Upper lobe of left lung (tissue), 6 donors: ENCODE results near the gene TAF6. TPM values are rescaled to one million over a fixed set of nuclear protein-coding genes. Genes with fewer than 3 reads are reported as not detected.

Experiments
- ATAC-seq, 2 donors: fragments of 200-7000 bp; cut with Tn5 transposase; one replicate each; pipeline ENCODE4 v1.9.1; 2022; ENCODE audit warnings: mild to moderate bottlenecking in 2 of 2, moderate library complexity in 2 of 2; ENCODE audit not compliant: low FRiP score in 2 of 2
- DNase-seq, 2 donors: peaks; one replicate each; pipeline ENCODE4 v3.0.0-alpha.2; 2019 to 2020
- H3K27ac ChIP-seq, 4 donors: fragments of 200-600 bp; sonication (generic); one replicate each; pipeline ENCODE4 v1.5.1; 2016 to 2019
- H3K27me3 ChIP-seq, 4 donors: fragments of 200-600 bp; sonication (generic); one replicate each; pipeline ENCODE4 v1.5.1; 2017 to 2019
- H3K36me3 ChIP-seq, 4 donors: fragments of 200-600 bp; sonication (generic); one replicate each; pipeline ENCODE4 v1.5.1; 2016 to 2019
- H3K4me1 ChIP-seq, 4 donors: fragments of 200-600 bp; sonication (generic); one replicate each; pipeline ENCODE4 v1.5.1; 2018 to 2019
- H3K4me3 ChIP-seq, 4 donors: fragments of 200-600 bp; sonication (generic); one replicate each; pipeline ENCODE4 v1.5.1; 2017 to 2019; ENCODE audit warnings: mild to moderate bottlenecking in 2 of 4, moderate library complexity in 1 of 4
- H3K9me3 ChIP-seq, 4 donors: fragments of 200-600 bp; sonication (generic); one replicate each; pipeline ENCODE4 v1.5.1; 2018 to 2019
- CTCF ChIP-seq, 6 experiments: fragments of 450-650 bp in 4 of 6; fragments of 200-600 bp in 2 of 6; sonication (generic) in 2 of 6; IDR thresholded peaks; one replicate each; pipeline ENCODE4 v1.5.1; 2016 to 2019; ENCODE audit warnings: antibody characterized with exemption in 6 of 6
- EP300 ChIP-seq, 4 donors: sonication (generic); formaldehyde crosslinking; IDR thresholded peaks; one replicate each; pipeline ENCODE4 v1.5.1; 2017; ENCODE audit warnings: antibody characterized with exemption in 4 of 4, control low read depth in 2 of 4
- POLR2A ChIP-seq, 4 donors: fragments of 450-650 bp; IDR thresholded peaks; one replicate each; pipeline ENCODE4 v1.5.1; 2016 to 2017; ENCODE audit warnings: antibody characterized with exemption in 4 of 4, mild to moderate bottlenecking in 2 of 4
- POLR2AphosphoS5 ChIP-seq, 2 donors: sonication (generic); formaldehyde crosslinking; IDR thresholded peaks; one replicate each; pipeline ENCODE4 v1.5.1; 2017; ENCODE audit warnings: antibody characterized with exemption in 2 of 2
- WGBS, 2 donors: methylation state at CpG; one replicate each; pipeline ENCODE4 v1.1.5; 2017 to 2018; 5-methylcytosine and 5-hydroxymethylcytosine counted together
- total RNA-seq, 6 donors: library from RNA; depleted of rRNA in 4 of 6; stranded (reverse); fragments of >200 nt in 4 of 6; gene quantifications; one replicate each; pipeline versions ENCODE4 v1.1.0 to v1.2.1, GENCODE V29; 2016 to 2021
- donor health status: DM: no; HTN: no; CAD: no; lungs with moderate emphysema.
- donor health status: DM: no; HTN: yes; CAD: no; lungs with severe emphysema.

The TAF6 gene
- total RNA-seq, 6 donors from 2014 or later = 33.4 to 76.5 (median 53.0) TPM

- Histone ChIP-seq H3K27me3 (no peaks in the 10 kb centered on the region), H3K4me3 (no peak overlapping the region), H3K27ac (no peak overlapping the region), H3K36me3 (peaks cover 3 to 45% (median 36%) of the 10 kb centered on the region in 4 donors), H3K4me1 (peaks cover 10 to 43% (median 32%) of the 10 kb centered on the region in 4 donors), H3K9me3 (no peaks in the 10 kb centered on the region)
- 89 to 90% methylated on average over 19 to 20 of the region's 20 CpGs for whole genome bisulfite sequencing, 2 donors
- ATAC-seq = no peak
- TF ChIP-seq CTCF (IDR thresholded peaks at IDR 0.05) = no peak
- TF ChIP-seq POLR2AphosphoS5 (IDR thresholded peaks at IDR 0.05) = no peak
- TF ChIP-seq POLR2A (IDR thresholded peaks at IDR 0.05) = no peak
- no peak for TF ChIP-seq EP300 (IDR thresholded peaks at IDR 0.05)
- DNase-seq = peak in 1 of 2 donors; percentile 51
These were observed 36.6 kb upstream of the TAF6 start for GRCh38 chr7:100155553-100156317.

GRCh38 chr7:100154651-100155491, 35.7 kb upstream of the TAF6 start:
- Histone ChIP-seq H3K4me1 (peaks cover 13 to 51% (median 37%) of the 10 kb centered on the region in 4 donors), H3K27ac (peak overlapping the region in 1 of 4 donors; percentile 7), H3K4me3 (no peak overlapping the region), H3K36me3 (peaks cover 3 to 45% (median 36%) of the 10 kb centered on the region in 4 donors), H3K27me3 (no peaks in the 10 kb centered on the region), H3K9me3 (no peaks in the 10 kb centered on the region)
- WGBS, 2 donors = 59 to 83% methylated on average over 7 to 27 of the region's 30 CpGs
- TF ChIP-seq EP300 (IDR thresholded peaks at IDR 0.05) (no peak), POLR2A (IDR thresholded peaks at IDR 0.05) (no peak), CTCF (IDR thresholded peaks at IDR 0.05) (no peak), POLR2AphosphoS5 (IDR thresholded peaks at IDR 0.05) (no peak)
- DNase-seq (peak in 1 of 2 donors; percentile 68), ATAC-seq (no peak)

GRCh38 chr7:100153708-100154535, 34.8 kb upstream of the TAF6 start:
- 80 to 83% methylated on average over 15 to 16 of the region's 16 CpGs for WGBS, 2 donors
- H3K36me3 ChIP-seq = peaks cover 3 to 45% (median 36%) of the 10 kb centered on the region in 4 donors
- no peak overlapping the region for H3K4me3 ChIP-seq
- TF ChIP-seq EP300 (IDR thresholded peaks at IDR 0.05) (no peak), POLR2AphosphoS5 (IDR thresholded peaks at IDR 0.05) (no peak), POLR2A (IDR thresholded peaks at IDR 0.05) (no peak), CTCF (IDR thresholded peaks at IDR 0.05) (no peak)
- ATAC-seq (no peak), DNase-seq (no peak)
- peaks cover 21 to 59% (median 42%) of the 10 kb centered on the region in 4 donors for H3K4me1 ChIP-seq
- no peak overlapping the region for H3K27ac ChIP-seq
- H3K9me3 ChIP-seq = no peaks in the 10 kb centered on the region
- H3K27me3 ChIP-seq = no peaks in the 10 kb centered on the region

- H3K4me3 ChIP-seq = no peak overlapping the region
- H3K27me3 ChIP-seq = no peaks in the 10 kb centered on the region
- H3K27ac ChIP-seq = peak overlapping the region in 1 of 4 donors; percentile 64
- H3K9me3 ChIP-seq = no peaks in the 10 kb centered on the region
- peaks cover 3 to 45% (median 36%) of the 10 kb centered on the region in 4 donors for H3K36me3 ChIP-seq
- TF ChIP-seq CTCF (IDR thresholded peaks at IDR 0.05) (no peak), POLR2AphosphoS5 (IDR thresholded peaks at IDR 0.05) (no peak), EP300 (IDR thresholded peaks at IDR 0.05) (no peak), POLR2A (IDR thresholded peaks at IDR 0.05) (no peak)
- WGBS, 2 donors = 89 to 90% methylated on average over 13 to 15 of the region's 18 CpGs
- ATAC-seq (no peak), DNase-seq (peak in 1 of 2 donors; percentile 54)
- H3K4me1 ChIP-seq = peaks cover 23 to 59% (median 41%) of the 10 kb centered on the region in 4 donors
These were observed 33.9 kb upstream of the TAF6 start for GRCh38 chr7:100152937-100153666.
